Ishikawa (cell line): ENCODE measurements around the gene IPO11.

Source experiments
- CEBPB ChIP-seq: IDR thresholded peaks from 2 replicates; pipeline ENCODE4 v1.6.1; 2012
- CREB1 ChIP-seq: IDR thresholded peaks from 2 replicates; pipeline ENCODE4 v1.6.1; 2012; ENCODE audit warnings: low read depth
- EGR1 ChIP-seq: IDR thresholded peaks from 2 replicates; pipeline ENCODE4 v1.6.1; 2012
- EP300 ChIP-seq: IDR thresholded peaks from 2 replicates; pipeline ENCODE4 v1.6.1; 2012; ENCODE audit warnings: borderline replicate concordance
- FOXM1 ChIP-seq: IDR thresholded peaks from 2 replicates; pipeline ENCODE4 v1.6.1; 2012; ENCODE audit warnings: low read depth, borderline replicate concordance
- MAX ChIP-seq: IDR thresholded peaks from 2 replicates; pipeline ENCODE4 v1.6.1; 2012
- NFIC ChIP-seq: IDR thresholded peaks from 2 replicates; pipeline ENCODE4 v1.6.1; 2012
- RAD21 ChIP-seq: IDR thresholded peaks from 2 replicates; pipeline ENCODE4 v1.6.1; 2012; ENCODE audit warnings: low read depth
- REST ChIP-seq: IDR thresholded peaks from 2 replicates; pipeline ENCODE4 v1.6.1; 2012; ENCODE audit warnings: low read depth, mild to moderate bottlenecking
- TAF1 ChIP-seq: IDR thresholded peaks from 2 replicates; pipeline ENCODE4 v1.6.1; 2012; ENCODE audit warnings: low read depth, mild to moderate bottlenecking
- TCF12 ChIP-seq: IDR thresholded peaks from 2 replicates; pipeline ENCODE4 v1.6.1; 2012; ENCODE audit warnings: low read depth
- TEAD4 ChIP-seq: IDR thresholded peaks from 2 replicates; pipeline ENCODE4 v1.6.1; 2012
- USF1 ChIP-seq: IDR thresholded peaks from 2 replicates; pipeline ENCODE4 v1.6.1; 2012
- YY1 ChIP-seq: IDR thresholded peaks from 2 replicates; pipeline ENCODE4 v1.6.1; 2012; ENCODE audit warnings: low read depth
- ZBTB7A ChIP-seq: IDR thresholded peaks from 2 replicates; pipeline ENCODE4 v1.6.1; 2012; ENCODE audit warnings: low read depth

IPO11 gene

GRCh38 chr5:62374090-62374489 is 38.5 kb upstream of the IPO11 start:
- no peak for TF ChIP-seq CEBPB
- TF ChIP-seq ZBTB7A: no peak
- TF ChIP-seq TAF1: no peak

GRCh38 chr5:62375627-62376026 is 36.9 kb upstream of the IPO11 start:
- no peak for TF ChIP-seq EP300
- no peak for TF ChIP-seq ZBTB7A
- TF ChIP-seq MAX: no peak
- TF ChIP-seq TEAD4: no peak
- no peak for TF ChIP-seq REST
- no peak for TF ChIP-seq FOXM1
- TF ChIP-seq NFIC: no peak
- TF ChIP-seq CEBPB: no peak
- TF ChIP-seq TAF1: no peak
- no peak for TF ChIP-seq CREB1
- no peak for TF ChIP-seq EGR1
- TF ChIP-seq RAD21: no peak
- no peak for TF ChIP-seq TCF12
- TF ChIP-seq USF1: no peak
- TF ChIP-seq YY1: no peak

GRCh38 chr5:62376064-62376463 is 36.5 kb upstream of the IPO11 start:
- TF ChIP-seq EP300 (no peak), YY1 (0 out of 2 replicates have a peak, but pooled peaks have one; percentile 19), TCF12 (no peak), TAF1 (no peak)

- TF ChIP-seq EGR1 (no peak), CEBPB (peak; percentile 97), NFIC (peak; percentile 68), RAD21 (no peak), ZBTB7A (no peak), YY1 (no peak), CREB1 (no peak), FOXM1 (peak; percentile 60; the same call in 1 of the 2 replicates), MAX (0 out of 2 replicates have a peak, but pooled peaks have one; percentile 7), TCF12 (peak; percentile 53; the same call in 1 of the 2 replicates), USF1 (no peak), EP300 (peak; percentile 49; the same call in 1 of the 2 replicates), TEAD4 (0 out of 2 replicates have a peak, but pooled peaks have one; percentile 19), REST (no peak), TAF1 (no peak)
Observed at GRCh38 chr5:62385131-62385530, 27.4 kb upstream of the IPO11 start.

- TF ChIP-seq CEBPB: no peak
- peak; percentile 54; the same call in 1 of the 2 replicates for TF ChIP-seq TCF12
- no peak for TF ChIP-seq ZBTB7A
- TF ChIP-seq TEAD4: peak; percentile 68
- TF ChIP-seq EGR1: no peak
- TF ChIP-seq RAD21: no peak
- TF ChIP-seq REST: no peak
- TF ChIP-seq MAX: no peak
- peak; percentile 81 for TF ChIP-seq NFIC
- no peak for TF ChIP-seq CREB1
- peak; percentile 57; the same call in 1 of the 2 replicates for TF ChIP-seq EP300
Observed at GRCh38 chr5:62385816-62386400, 26.7 kb upstream of the IPO11 start.
